GM12891 (cell line): Measurements from ENCODE around the gene HOXC4.

Experiments used
- DNase-seq: peaks from one replicate; pipeline ENCODE4 v3.0.0; 2011; ENCODE audit warnings: low spot score; ENCODE audit not compliant: insufficient read length
- FAIRE-seq: peaks from 2 replicates; lab custom pipeline; 2011; peaks lifted over from hg19 to GRCh38; lab: Jason Lieb, UNC
- PAX5 ChIP-seq: IDR thresholded peaks from 2 replicates; pipeline ENCODE4 v1.6.1; 2011; ENCODE audit warnings: low read length, moderate library complexity, mild to moderate bottlenecking; ENCODE audit not compliant: insufficient read depth, severe bottlenecking
- POLR2A ChIP-seq: IDR thresholded peaks from 2 replicates; pipeline ENCODE4 v1.6.1; 2011; ENCODE audit warnings: low read depth, low read length, control low read depth
- POLR2AphosphoS5 ChIP-seq: IDR thresholded peaks from 2 replicates; pipeline ENCODE4 v1.6.1; 2011; ENCODE audit warnings: low read depth, low read length, control low read depth
- POU2F2 ChIP-seq: IDR thresholded peaks from 2 replicates; pipeline ENCODE4 v1.6.1; 2011; ENCODE audit warnings: low read depth, mild to moderate bottlenecking, control low read depth, low read length, moderate library complexity
- SPI1 ChIP-seq: IDR thresholded peaks from 2 replicates; pipeline ENCODE4 v1.6.1; 2011; ENCODE audit warnings: low read depth, low read length, control low read depth
- TAF1 ChIP-seq: IDR thresholded peaks from 2 replicates; pipeline ENCODE4 v1.6.1; 2011; ENCODE audit warnings: low read depth, low read length, control low read depth

HOXC4 gene

DNA sequence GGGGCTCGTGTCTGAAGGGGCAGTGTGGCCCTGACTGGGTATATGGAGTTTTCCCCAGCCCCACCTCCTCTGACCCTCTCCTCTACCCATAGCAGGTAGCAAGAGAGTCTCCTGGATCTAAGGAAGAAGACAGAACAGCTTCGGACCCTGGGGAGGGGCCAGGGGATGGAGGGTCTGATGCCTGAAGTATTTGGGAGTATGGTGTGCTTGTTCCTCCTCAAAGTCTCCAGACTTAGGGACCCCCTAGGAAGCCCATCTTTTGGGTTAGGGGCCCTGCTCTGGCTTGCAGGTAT lies 45.4 kb upstream of the HOXC4 start:
- no peak for DNase-seq
- TF ChIP-seq POU2F2 = no peak
- TF ChIP-seq TAF1 = no peak
- no peak for TF ChIP-seq PAX5
- FAIRE-seq = no peak

DNA sequence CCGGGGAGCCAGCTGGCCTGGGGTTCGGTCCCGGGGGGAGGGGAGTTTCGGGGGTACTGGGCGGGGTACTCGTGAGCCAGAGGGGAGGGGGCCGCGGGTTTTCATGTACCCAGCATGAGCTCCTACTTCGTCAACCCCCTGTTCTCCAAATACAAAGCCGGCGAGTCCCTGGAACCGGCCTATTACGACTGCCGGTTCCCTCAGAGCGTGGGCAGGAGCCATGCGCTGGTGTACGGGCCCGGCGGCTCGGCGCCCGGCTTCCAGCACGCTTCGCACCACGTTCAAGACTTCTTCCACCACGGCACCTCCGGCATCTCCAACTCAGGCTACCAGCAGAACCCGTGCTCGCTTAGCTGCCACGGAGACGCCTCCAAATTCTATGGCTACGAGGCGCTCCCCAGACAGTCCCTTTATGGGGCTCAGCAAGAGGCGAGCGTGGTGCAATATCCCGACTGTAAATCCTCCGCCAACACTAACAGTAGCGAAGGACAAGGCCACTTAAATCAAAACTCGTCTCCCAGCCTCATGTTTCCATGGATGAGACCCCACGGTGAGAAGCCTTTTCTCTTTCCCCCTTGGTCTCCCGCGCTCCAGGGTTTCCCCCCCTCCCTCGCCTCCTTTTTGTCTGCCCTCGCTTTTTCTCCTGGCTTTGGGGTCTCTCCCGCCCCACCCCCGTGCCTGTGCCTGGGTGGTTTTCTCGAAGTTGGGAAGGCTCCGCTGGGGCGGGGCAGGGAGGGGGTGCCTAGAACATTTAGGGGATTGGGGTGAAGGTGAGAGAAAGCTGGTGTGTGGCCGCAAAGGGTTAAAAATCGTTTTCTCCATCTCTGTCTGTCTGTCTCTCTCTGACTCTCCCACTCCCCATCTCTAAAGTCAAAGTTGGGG lies 44.2 kb upstream of the HOXC4 start:
- no peak for TF ChIP-seq TAF1
- DNase-seq (no peak), FAIRE-seq (no peak)

DNA sequence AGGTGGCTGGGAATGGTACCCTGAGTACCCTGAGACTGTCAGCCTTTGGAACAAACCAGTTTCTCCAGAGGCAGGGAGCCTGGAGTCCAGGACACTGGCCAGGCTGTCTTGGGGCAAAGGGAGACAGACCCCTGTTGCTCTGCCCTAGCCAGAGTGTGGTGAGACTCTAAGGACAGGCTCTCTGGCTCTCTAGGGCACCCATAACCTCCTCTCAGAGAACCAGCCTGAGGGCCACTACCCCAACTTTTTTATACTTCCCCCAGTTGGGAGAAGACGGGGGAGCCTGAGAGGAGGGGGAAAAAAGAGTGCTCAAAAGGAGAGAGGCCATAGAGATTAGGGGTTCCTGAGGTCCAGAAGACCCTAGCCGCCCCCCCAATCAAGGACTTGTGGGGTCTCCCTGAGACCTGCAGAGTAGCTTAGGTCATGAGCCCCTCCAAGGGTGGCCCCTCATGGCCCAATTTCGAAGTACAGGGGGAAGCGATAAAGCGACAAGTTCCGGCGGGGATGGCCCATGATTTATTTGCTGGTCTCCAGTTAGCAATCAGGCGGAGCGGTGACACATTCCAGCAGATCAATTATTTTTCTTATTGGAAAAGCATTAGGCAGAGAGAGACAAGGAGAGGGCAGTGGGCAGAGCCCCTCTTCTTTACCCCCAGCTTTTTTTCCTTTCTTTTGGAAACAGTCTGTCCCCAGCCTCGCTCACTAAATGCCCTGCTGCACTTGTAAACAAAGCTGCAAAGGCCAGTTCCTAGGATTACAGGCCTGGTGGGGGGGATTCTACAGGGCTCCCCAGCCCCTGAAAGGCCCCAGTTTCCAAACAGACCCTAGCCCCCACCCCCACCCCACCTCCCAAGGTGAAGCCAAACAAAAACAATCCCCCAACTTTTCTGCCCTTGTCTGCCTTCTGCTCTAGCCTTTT lies 43.3 kb upstream of the HOXC4 start:
- TF ChIP-seq POU2F2 (no peak), POLR2A (no peak), SPI1 (no peak), TAF1 (no peak), POLR2AphosphoS5 (no peak), PAX5 (no peak)
- DNase-seq (no peak), FAIRE-seq (no peak)

DNA sequence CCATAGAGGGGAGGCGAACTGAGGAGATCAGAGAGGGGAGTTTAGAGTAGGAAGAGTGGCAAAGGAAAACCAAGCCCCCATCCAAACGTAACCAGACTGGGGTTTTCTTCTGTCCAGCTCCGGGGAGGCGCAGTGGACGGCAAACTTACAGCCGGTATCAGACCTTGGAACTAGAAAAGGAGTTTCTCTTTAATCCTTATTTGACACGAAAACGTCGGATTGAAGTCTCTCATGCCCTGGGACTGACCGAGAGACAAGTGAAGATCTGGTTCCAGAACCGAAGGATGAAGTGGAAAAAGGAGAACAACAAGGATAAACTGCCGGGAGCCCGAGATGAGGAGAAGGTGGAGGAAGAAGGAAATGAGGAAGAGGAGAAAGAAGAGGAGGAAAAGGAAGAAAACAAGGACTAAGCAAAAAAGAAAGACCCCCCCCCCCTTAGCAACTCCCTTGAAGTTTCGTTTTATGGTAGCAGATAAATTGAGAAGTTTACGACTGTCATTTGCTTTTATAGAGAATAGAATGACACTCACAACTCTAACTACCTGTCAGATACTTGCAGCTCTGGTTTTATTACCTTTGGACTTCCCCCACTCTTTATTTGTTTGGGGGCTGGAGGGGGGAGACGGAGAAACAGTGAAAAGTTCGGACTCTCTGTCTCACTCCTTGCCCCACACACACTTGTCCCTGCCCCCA lies 42.5 kb upstream of the HOXC4 start:
- no peak for FAIRE-seq
- DNase-seq = no peak
- TF ChIP-seq TAF1 (no peak), POU2F2 (no peak), SPI1 (no peak), POLR2AphosphoS5 (no peak), POLR2A (no peak), PAX5 (no peak)

DNA sequence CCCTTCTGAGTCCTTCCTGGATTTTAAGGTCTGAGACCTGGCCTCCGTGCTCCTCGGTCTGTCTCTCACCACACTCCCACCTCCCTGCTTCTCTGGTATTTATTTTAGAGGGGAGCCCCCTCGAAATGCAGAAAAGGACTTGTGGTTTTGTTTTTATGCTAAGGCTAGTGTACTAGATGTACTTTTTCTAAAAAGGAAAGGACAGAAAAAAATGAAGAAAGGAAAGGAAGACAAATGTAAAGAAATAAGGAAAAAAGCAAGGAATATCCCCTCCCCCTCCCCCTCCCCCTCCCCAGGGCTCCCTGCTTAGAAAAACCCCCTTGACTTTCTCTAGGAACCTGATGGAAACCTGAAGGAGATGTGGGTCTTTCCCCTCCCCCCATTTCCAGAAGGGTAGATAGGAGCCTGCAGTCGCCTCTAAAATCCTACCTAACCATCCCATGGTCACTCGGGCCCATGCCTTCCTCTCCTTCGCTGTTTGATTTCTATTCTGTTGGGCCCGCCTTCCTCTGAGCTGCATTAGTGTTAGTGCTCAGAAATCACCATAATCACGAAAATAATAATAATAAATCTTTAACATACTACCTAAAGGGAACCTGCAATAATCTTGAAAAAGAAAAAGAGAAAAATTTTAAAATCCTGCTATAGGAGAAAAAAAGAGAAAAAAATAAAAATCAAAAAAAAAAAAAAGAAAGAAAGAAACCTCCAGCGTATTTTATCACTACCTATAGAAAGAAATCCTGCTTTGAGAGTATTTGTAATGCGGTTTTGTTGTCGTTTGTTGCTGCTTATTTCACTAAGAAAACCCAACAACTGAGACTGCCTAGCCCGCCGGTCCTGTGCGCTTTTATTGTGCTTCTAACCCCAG lies 41.7 kb upstream of the HOXC4 start:
- no peak for TF ChIP-seq POU2F2
- TF ChIP-seq POLR2AphosphoS5 = no peak
- TF ChIP-seq TAF1 = no peak
- DNase-seq (no peak), FAIRE-seq (no peak)

DNA sequence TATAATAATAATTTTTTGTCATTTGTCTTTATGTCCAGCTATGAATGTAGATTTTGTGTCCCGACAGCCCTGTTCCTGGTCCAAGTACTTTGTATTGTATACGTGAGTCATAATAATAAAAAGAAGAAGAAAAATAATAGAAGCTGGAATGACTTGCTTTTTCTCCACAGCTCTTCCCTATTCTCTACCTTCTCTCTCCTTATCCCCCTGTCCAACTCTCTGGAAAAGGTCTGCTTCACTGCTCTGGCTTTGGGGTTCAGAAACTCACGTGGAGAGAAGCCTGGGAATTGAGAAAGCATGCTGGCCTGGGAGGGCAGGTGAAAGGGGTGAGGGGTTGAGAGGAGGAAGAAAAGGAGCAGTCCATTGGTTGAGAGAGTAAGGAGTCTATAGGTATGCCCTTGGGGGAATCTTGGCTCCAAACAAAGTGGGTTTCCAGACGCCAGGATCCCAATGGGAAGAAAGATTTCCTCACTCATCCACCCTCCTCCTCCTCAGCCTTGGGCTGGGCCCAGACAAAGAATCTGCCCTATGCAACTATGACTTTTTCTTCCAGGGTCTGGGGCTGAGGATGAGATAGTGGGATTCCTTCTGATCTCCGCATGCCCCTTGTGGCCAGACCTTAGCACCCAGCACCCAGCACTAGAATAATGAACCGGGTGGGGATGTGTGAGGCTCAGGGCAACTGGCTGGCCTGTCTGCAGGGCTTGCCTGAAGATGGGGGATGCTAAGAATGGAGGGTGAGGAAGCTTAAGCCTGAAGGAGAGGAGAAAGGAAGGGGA lies 40.8 kb upstream of the HOXC4 start:
- FAIRE-seq (no peak), DNase-seq (no peak)
- TF ChIP-seq POU2F2 (no peak), PAX5 (no peak), POLR2AphosphoS5 (no peak), SPI1 (no peak), POLR2A (no peak), TAF1 (no peak)

DNA sequence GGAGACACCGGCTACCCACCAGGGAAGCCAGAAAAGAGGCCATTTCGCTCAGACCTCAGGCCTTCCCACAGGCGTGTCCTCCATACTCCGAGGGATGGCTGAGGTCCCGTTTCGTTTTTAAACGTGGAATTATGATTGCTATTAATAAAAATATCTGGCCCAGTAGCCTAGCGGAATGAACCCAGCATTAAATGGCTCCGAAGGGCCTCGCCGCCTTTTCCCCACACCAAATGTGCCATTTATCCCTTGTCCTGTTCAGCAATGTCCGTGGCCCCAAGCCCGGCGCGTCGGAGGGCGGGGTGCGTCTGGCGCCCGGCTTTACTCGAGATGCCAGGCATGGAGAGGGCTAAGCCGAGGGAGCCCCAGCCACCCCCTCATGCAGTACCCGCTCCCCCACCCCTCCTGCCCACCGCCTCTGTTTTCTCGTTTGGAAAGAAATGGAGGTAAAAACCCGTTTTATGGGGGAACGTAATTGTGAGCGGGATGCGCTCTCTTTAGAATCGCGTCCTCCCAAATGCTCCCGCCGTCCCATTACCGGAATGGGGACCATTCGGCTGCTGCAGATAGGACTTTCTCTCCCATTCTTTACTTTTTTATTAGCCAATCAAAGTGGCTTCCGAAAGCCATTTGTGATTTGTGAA lies 39.1 kb upstream of the HOXC4 start:
- no peak for TF ChIP-seq TAF1
- TF ChIP-seq PAX5 = no peak
- no peak for TF ChIP-seq POLR2AphosphoS5
- TF ChIP-seq POLR2A = no peak
- TF ChIP-seq POU2F2 = no peak
- TF ChIP-seq SPI1 = no peak

DNA sequence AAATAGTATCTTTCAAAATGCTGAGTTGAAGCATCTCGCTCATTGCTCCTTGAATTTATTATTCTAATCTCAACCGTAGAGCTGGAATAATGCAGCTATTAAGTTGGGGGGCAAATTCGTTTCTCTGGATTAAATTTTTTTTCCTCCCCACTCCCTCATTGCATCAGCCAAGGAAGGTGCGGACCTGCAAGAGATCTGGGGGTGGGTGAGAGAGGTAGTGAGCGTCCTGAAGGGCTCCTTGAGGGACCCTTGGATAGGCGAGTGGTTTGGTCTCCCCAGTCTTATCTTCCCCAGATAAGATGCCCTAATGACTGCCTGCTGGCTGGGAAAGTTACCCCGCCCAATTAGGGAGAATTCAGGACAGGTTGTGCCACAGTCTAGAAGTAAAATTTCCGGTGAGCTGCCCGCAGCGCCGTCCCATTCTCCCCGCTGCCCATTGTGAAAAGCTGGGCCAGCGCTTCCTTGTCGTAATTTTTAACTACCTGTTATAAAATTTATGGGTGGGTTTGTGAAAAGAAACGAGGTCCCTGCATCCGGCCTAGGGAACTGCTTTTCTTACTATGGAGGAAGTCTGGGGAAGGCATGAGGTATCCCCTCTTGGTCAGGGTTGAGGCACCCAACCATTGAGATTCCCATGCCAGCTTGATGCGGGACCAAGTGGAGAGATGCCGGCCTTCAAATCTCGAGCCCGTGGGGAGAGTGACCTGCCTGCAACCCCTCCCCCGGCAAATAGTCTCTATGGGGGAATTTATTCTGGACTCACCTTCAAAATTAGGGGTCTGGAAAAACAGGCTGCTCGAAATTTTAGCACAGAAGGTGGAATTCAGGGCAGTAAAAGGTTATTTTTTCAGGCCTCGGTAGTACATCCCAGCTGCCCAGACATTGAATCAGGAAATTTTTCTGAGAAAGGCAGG lies 38.4 kb upstream of the HOXC4 start:
- DNase-seq = no peak
- no peak for FAIRE-seq
- TF ChIP-seq POU2F2 (no peak), POLR2A (no peak), TAF1 (no peak), PAX5 (no peak), SPI1 (no peak), POLR2AphosphoS5 (no peak)

More for the DNA sequence above, 39.1 kb upstream of the HOXC4 start:
- FAIRE-seq = no peak
- DNase-seq = no peak
